ENCODE measurements around the gene EXOC1.

DNA sequence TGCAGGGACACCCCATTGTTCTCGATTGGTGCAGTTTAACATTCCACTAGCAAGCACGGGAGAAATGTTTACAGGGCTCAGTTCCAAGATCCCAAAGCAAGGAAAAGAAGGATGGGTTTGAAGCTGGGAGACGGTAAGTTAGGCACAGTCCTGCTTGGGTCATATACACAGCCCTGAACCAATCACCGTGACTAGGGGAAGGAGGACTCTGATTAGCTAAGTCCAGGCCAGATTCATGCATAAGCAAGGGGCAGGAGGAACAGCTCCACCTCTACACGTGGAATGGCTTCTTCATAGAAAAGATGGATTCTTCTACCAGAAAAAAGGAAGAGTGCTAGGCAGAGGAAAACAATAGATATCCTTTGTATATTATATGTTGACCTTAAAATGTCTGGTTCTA lies 44.8 kb upstream of the EXOC1 start:
- TF ChIP-seq, protein P1, sequence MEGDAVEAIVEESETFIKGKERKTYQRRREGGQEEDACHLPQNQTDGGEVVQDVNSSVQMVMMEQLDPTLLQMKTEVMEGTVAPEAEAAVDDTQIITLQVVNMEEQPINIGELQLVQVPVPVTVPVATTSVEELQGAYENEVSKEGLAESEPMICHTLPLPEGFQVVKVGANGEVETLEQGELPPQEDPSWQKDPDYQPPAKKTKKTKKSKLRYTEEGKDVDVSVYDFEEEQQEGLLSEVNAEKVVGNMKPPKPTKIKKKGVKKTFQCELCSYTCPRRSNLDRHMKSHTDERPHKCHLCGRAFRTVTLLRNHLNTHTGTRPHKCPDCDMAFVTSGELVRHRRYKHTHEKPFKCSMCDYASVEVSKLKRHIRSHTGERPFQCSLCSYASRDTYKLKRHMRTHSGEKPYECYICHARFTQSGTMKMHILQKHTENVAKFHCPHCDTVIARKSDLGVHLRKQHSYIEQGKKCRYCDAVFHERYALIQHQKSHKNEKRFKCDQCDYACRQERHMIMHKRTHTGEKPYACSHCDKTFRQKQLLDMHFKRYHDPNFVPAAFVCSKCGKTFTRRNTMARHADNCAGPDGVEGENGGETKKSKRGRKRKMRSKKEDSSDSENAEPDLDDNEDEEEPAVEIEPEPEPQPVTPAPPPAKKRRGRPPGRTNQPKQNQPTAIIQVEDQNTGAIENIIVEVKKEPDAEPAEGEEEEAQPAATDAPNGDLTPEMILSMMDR (IDR thresholded peaks at IDR 0.05; ENCODE audit: insufficient read depth, low read length, poor library complexity, severe bottlenecking): no peak
- no peak for TF ChIP-seq EZH2phosphoT487 (conservative IDR thresholded peaks at IDR 0.05; ENCODE audit: low read length)

All from SU-DHL-6 (cell line).